ENCODE results near the gene TTC36. TPM values are rescaled to one million over a fixed set of nuclear protein-coding genes. Genes with fewer than 3 reads are reported as not detected.
"Not testable (repeated sequence)": the region's sequence is repeated elsewhere in the genome, so short reads cannot be mapped to it uniquely, and the experiment has no call there.

TTC36 gene, protein sequence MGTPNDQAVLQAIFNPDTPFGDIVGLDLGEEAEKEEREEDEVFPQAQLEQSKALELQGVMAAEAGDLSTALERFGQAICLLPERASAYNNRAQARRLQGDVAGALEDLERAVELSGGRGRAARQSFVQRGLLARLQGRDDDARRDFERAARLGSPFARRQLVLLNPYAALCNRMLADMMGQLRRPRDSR
- total RNA-seq (0.99 and 1.0 TPM in 2 replicates), polyA plus RNA-seq (not detected in 2 replicates), polyA minus RNA-seq (ENCODE audit: low replicate concordance) (not detected in 2 replicates)
- 0.37 and 0.63 TPM in 2 replicates for polyA plus RNA-seq (2012)

DNA sequence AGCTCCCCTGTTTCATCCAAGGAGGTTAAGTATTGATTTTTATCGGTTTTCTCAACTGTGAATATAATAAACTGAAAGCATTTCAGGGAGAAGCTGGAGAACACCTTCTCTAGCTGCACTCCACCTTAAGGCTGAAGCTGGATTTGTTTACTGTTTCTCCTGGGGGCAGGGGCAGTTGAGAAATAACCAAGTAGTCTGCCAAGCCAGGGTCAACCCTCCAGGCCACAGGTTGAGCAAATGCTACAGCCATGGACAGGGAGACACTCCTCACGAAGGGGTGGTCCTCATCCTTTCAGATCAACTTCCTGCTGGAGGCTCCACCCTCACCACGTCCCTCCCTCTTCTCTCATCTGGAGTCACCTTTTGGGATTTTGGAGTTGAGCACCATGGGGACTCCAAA, at the start of gene TTC36:
TSS of gene TTC36 (plus strand) at position 366 of the 400 bp plus-strand sequence. CDS start at position 387, 21 bp downstream.
- no peak for TF ChIP-seq CTCF (conservative IDR thresholded peaks at IDR 0.05 in 1 of 2, IDR thresholded peaks at IDR 0.05 in 1 of 2; ENCODE audit: low read depth in 1 of 2, low read length in 2 of 2)
- TF ChIP-seq EZH2 (IDR thresholded peaks at IDR 0.05; ENCODE audit: low read length, missing control alignments): no peak
- DNase-seq (ENCODE audit: low read depth in 2 of 2): no peak
- H3K4me2 ChIP-seq (ENCODE audit: extremely low read depth, insufficient read depth, low read length): no peak within 1 kb of the TSS
- peaks cover 3% of the 10 kb centered on the region for H3K4me1 ChIP-seq (ENCODE audit: control insufficient read depth, extremely low read depth, insufficient read depth, low read length)
- H3K36me3 ChIP-seq (ENCODE audit: control insufficient read depth, insufficient read depth, low read length): peaks cover 2% of the 10 kb centered on the region
- no peaks in the 10 kb centered on the region for H4K20me1 ChIP-seq (ENCODE audit: control insufficient read depth, extremely low read depth, insufficient read depth, low read length)
- H3K79me2 ChIP-seq (ENCODE audit: control insufficient read depth, insufficient read depth, low read length): no peaks in the 10 kb centered on the region
- H3K9ac ChIP-seq (ENCODE audit: insufficient read depth, low read length): no peak within 1 kb of the TSS
- no peak within 1 kb of the TSS for H2AFZ ChIP-seq (ENCODE audit: low read length)
- H3K27ac ChIP-seq (ENCODE audit: insufficient read depth, low read length): no peak within 1 kb of the TSS
- no peaks in the 10 kb centered on the region for H3K9me3 ChIP-seq (ENCODE audit: control insufficient read depth, insufficient read depth, low read depth, low read length)
- H3K4me3 ChIP-seq (replicated peaks in 1 of 4; ENCODE audit: control extremely low read depth in 1 of 4, insufficient read depth in 1 of 4, low read depth in 3 of 4, low read length in 4 of 4): no peak within 1 kb of the TSS
- H3K27me3 ChIP-seq (ENCODE audit: control insufficient read depth, insufficient read depth, low read length): no peaks in the 10 kb centered on the region

DNA sequence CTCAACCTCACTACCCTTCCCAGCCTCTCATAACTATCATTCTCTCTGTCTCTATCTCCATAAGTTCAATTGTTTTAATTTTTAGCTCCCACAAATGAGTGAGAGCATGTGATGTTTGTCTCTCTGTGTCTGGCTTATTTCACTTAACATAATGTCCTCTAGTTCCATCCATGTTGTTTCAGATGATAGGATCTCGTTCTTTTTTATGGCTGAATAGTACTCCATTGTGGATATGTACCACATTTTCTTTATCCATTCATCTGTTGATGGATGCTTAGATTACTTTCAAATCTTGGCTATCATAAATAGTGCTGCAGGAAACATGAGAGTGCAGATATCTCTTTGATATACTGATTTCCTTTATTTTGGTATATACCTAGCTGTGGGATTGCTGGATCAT, 46.0 kb upstream of the TTC36 start:
- not testable (repeated sequence) for H3K9me3 ChIP-seq (ENCODE audit: control insufficient read depth, insufficient read depth, low read depth, low read length); H3K79me2 ChIP-seq (ENCODE audit: control insufficient read depth, insufficient read depth, low read length); H2AFZ ChIP-seq (ENCODE audit: low read length); H3K4me1 ChIP-seq (ENCODE audit: control insufficient read depth, extremely low read depth, insufficient read depth, low read length); H3K4me3 ChIP-seq (replicated peaks in 1 of 4; ENCODE audit: control extremely low read depth in 1 of 4, insufficient read depth in 1 of 4, low read depth in 3 of 4, low read length in 4 of 4); H3K4me2 ChIP-seq (ENCODE audit: extremely low read depth, insufficient read depth, low read length); H4K20me1 ChIP-seq (ENCODE audit: control insufficient read depth, extremely low read depth, insufficient read depth, low read length); DNase-seq (ENCODE audit: low read depth in 2 of 2); H3K27ac ChIP-seq (ENCODE audit: insufficient read depth, low read length); H3K27me3 ChIP-seq (ENCODE audit: control insufficient read depth, insufficient read depth, low read length); H3K9ac ChIP-seq (ENCODE audit: insufficient read depth, low read length)
- peaks cover 21% of the 10 kb centered on the region for H3K36me3 ChIP-seq (ENCODE audit: control insufficient read depth, insufficient read depth, low read length)

- no peak overlapping the region for H3K27ac ChIP-seq (ENCODE audit: insufficient read depth, low read length)
- H3K4me1 ChIP-seq (ENCODE audit: control insufficient read depth, extremely low read depth, insufficient read depth, low read length): no peaks in the 10 kb centered on the region
- peaks cover 13% of the 10 kb centered on the region for H3K36me3 ChIP-seq (ENCODE audit: control insufficient read depth, insufficient read depth, low read length)
- H3K79me2 ChIP-seq (ENCODE audit: control insufficient read depth, insufficient read depth, low read length): no peaks in the 10 kb centered on the region
- H3K4me2 ChIP-seq (ENCODE audit: extremely low read depth, insufficient read depth, low read length): no peak overlapping the region
- H3K9ac ChIP-seq (ENCODE audit: insufficient read depth, low read length): no peak overlapping the region
- TF ChIP-seq EZH2 (IDR thresholded peaks at IDR 0.05; ENCODE audit: low read length, missing control alignments) (no peak), CTCF (conservative IDR thresholded peaks at IDR 0.05 in 1 of 2, IDR thresholded peaks at IDR 0.05 in 1 of 2; ENCODE audit: low read depth in 1 of 2, low read length in 2 of 2) (no peak)
- H3K27me3 ChIP-seq (ENCODE audit: control insufficient read depth, insufficient read depth, low read length): no peaks in the 10 kb centered on the region
- no peaks in the 10 kb centered on the region for H4K20me1 ChIP-seq (ENCODE audit: control insufficient read depth, extremely low read depth, insufficient read depth, low read length)
- no peaks in the 10 kb centered on the region for H3K9me3 ChIP-seq (ENCODE audit: control insufficient read depth, insufficient read depth, low read depth, low read length)
- no peak for DNase-seq (ENCODE audit: low read depth in 2 of 2)
- no peak overlapping the region for H2AFZ ChIP-seq (ENCODE audit: low read length)
- H3K4me3 ChIP-seq (replicated peaks in 1 of 4; ENCODE audit: control extremely low read depth in 1 of 4, insufficient read depth in 1 of 4, low read depth in 3 of 4, low read length in 4 of 4): no peak overlapping the region
These were observed 42.9 kb upstream of the TTC36 start for GRCh38 chr11:118484405-118484804.

All from fibroblast of lung (primary cell).